Limb (tissue), 2 donors: ENCODE data around the gene TP63.

Experiments
- DNase-seq, 2 donors: peaks; one replicate each; pipeline ENCODE4 v3.0.0-alpha.2; 2016; ENCODE audit errors: extremely low spot score in 2 of 2

The TP63 gene

DNA sequence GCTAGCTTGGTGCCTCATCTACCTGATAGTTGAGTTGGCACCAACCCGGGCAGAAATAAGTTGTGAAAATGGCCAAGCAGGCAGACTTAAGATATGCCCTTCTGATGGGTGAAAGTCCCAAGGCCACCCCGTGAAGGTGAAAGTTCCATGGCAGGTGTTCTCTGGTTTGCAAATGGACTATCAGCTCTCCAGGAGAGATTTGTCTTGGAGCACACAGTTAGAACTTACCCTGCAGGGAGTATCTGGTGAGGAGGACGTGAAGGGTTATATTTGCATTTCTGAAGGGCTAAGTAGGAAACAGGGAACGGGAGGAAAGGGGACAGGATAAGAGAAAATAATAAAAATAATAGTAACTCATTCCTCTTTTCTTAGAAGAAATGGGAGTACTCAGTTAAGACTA, 220.5 kb downstream of the TP63 start:
- no peak for DNase-seq

DNA sequence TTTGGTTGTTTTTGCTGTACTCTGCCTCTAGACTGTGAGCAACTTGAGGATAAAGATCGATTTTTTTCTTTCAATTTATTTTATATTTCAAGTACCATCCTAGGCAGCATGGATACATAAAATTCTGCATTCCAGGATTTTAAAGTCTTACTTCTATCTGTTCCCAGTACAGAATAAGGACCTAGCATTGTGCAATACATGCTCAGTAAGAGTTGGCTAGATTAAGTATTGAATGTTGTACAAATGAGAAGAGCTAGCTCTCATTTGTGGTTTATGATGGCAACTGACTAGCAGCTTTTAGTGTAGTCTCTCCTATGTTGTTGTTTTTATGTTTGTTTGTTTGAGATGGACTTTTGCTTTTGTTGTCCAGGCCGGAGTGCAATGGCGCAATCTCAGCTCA, 222.7 kb downstream of the TP63 start:
- DNase-seq = no peak

DNA sequence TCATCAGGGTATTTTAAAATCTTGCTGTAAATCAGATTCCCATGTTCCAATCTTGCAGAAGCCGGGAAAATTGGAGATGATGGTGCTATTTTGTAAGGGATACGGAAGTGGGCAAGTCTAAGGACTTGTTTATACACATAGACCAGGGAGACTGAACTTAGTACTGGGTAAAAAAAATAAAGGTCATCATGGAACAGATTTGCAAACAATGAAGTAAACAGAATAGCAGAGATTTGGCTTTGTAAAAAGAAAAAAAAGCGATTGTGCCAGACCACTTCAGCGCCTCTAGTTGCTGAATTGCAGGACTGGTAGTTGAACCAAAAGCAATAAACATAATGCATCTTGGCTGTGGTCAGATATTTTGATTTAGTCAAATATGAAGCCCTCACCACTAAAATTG, 229.1 kb downstream of the TP63 start:
- no peak for DNase-seq

DNA sequence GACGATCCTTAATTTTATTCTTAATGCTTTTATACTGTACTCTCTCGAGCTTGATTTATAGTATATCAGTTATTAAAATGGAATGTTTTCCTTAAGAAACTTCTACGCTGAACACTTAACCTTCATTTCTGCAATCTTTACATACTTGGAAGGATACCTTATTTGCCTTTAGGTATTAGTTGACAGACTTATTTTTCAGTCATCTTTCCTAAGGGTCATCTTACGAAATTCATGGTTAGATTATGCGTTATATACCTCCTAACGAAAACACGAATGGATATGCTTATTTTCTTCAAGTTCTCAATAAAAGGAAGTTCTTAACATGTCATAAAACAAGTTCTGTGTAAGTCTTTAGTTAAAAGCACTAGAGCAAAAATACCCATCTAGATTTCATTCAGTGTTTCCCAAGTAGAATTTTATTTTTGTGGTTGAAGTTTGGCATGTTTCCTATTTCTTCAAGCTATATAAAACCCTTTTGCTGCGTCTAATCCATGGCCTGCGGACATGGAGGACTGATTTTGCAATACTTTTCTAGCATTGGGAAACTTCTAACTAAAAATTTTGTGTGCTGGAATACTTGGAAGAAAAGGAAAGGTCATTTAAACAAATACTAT, 231.3 kb downstream of the TP63 start:
- DNase-seq = no peak

DNA sequence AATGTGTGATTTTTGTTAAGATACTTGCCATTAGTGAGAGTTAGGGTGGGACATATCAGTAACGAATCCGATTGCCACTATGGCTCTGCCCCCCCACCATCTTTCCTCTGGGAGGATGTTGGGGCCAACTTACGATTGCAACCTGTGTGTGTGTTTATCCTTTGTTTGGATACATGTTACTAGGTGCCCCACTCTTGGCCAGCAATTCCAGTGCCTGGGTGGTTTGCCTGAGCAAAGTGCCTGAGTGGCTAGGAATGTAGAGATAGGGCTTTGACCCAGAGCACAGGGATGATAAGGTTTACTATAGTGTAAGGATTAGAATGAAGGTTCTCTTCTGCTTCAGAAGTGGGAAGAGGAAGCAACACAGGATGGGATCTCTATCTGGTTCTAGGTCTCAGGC, 231.8 kb downstream of the TP63 start:
- DNase-seq = no peak

DNA sequence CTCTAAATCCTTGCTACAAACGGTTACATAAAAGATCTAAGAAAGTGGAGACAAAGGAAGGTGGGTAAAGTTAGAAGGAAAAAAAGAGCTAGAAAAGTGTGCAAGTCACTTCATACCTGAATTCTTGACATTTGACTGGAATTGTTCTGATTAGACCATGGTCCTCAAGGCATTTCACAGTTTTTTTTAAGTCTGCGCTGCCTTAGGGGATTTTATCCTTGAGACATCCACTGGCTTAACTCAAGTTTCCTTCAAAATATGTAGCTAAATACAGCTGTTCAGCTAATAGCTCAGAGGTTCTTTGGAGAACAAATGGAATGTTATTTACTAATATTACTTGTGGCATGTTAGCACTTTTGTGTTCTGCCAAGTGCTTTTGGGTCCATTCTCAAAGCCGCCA, 236.9 kb downstream of the TP63 start:
- no peak for DNase-seq

DNA sequence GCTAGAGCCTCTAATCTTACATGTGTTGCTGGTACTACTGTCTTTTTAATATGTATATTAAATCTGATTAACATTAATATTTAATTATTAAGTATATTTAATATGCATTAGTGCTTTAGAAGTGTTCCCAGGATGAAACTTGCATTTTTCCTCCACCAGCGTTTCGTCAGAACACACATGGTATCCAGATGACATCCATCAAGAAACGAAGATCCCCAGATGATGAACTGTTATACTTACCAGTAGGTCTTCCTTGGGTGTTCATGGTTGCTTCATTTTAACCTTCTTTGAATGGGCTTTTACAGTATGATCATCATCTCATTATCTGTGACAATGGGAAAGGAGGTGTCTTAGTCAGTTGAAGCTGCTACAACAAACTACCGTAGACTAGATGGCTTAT, 238.0 kb downstream of the TP63 start:
- no peak for DNase-seq

DNA sequence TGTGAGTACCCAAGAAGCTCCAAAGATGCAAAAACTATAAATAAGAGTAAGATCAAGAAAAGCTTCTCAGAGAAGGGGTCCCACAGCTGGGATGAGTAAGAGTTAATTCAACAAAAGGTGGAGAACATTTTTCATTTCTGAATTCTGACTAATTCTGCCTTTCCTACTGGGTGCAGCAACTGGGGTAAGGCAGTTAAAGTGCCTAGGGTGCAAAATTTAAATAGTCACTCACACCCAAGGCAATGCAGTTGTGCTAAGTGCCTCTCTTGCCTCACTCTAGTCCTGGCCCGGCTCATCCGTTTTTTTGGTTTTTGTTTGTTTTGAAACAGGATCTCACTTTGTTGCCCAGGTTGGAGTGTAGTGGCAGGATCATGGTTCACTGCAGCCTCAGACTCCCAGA, 240.2 kb downstream of the TP63 start:
- DNase-seq = no peak

DNA sequence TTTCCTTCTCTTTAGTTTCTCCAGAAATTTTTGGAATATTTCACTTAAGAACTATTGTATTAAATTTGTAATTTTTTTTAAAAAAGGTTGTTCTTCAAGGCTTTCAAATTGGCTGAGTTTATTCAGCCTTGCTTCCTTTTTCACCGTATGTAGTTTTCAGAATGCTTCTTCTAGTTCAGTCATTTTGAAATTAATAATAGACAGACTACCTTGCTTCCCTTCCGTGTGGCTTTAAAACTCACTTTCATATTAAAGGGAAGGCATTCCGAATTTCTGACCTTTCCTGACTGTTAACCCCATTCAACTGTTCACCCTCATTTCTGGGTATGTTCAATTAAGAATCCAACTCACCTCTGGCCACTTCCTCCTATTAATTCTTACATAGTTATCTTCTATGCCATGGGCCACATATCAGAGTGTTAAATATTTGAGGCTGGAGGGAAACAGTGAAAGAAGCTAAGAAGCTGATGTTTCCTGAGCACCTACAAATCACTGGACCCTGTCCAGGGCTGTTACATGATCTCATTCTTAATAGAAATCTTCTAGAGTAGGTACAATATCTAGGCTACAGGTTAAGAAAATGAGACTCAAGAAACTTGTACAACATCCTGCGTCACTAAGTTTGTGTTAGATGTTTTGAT, 252.0 kb downstream of the TP63 start:
- DNase-seq = no peak

DNA sequence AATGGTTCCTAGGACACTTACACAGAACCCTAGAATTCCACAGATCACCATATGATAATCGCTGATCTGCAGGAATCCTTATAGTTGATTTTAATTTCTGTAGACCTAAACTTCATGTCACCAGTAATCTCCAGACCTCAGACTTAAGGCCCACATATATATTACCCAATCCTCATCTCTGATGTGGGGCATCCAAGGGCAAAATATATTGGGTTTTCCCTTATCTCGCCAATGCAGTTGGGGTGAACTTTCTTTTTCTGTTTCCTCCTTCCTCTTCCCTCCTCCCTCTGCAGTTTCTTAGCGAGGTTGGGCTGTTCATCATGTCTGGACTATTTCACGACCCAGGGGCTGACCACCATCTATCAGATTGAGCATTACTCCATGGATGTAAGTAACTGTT, 259.3 kb downstream of the TP63 start:
- no peak for DNase-seq

DNA sequence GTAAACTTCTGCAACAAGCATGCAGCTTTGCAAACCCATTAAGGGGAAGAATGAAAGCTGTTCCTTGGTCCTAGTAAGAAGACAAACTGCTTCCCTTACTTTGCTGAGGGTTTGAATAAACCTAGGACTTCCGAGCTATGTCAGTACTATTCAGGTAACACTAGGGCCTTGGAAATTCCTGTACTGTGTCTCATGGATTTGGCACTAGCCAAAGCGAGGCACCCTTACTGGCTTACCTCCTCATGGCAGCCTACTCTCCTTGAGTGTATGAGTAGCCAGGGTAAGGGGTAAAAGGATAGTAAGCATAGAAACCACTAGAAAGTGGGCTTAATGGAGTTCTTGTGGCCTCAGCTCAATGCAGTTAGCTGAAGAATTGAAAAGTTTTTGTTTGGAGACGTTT, 265.3 kb downstream of the TP63 start:
- DNase-seq = no peak

DNA sequence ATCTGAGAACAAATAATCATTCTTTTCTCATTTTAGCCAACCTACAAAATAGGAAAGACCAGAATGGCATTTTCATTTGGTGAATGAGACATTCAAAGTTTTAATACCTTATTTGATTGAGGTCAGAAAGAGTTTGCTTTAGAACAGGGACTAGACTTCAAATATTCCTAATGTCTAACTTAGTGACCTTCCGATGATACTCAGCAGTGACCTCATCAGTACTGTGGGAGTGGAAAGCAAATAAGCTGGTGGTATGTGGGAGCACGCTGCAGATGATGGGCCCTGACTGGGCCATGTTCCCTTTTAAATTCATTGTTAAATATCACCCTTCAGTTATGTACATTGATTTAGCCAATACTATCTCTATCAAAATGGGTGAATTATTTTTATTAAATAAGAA, 266.2 kb downstream of the TP63 start:
- no peak for DNase-seq

DNA sequence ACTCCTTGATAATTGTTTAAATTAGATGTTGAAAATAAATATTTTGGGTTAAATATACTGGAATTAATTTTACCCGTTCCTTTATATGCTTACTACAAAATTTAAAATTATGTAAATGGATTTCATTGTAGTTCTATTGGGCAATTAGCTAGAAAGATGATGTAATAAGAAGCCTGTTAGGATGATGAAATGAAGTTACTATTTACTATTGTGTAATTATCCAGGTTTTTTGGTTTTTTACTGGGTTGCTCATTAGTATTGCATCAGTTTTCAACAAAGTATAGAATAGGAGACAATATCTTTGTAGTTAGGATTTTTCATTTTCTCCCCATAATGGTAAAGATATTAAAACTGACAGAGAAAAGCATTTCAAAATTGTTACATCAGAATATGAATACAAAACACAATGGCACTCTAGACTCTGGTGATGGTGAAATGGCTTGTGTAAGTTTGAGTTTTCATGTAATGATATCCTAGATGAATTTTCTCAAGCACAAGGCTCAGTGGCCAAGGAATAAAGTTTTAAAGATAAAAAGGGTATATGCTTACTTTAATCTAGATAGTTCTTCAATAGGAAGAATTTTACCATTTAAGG, 267.5 kb downstream of the TP63 start:
- DNase-seq = no peak

DNA sequence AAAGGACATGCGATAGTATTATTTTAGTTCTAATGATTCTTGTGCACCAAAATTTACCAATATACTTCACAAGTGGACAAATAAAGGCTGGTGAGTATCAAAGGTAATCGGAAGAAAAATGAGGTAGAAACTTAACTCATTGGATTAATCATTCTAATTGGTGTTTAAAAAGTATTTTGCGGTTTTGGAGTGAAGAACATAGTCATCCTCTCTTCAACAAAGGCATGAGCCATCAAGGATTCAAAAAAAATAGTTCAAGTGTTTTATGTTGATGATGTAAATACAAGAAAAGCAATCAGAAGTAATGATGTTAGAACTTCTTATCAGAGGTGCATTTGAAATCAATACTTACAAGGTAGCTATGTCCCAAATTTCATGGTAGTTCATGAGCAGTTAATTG, 268.0 kb downstream of the TP63 start:
- no peak for DNase-seq

DNA sequence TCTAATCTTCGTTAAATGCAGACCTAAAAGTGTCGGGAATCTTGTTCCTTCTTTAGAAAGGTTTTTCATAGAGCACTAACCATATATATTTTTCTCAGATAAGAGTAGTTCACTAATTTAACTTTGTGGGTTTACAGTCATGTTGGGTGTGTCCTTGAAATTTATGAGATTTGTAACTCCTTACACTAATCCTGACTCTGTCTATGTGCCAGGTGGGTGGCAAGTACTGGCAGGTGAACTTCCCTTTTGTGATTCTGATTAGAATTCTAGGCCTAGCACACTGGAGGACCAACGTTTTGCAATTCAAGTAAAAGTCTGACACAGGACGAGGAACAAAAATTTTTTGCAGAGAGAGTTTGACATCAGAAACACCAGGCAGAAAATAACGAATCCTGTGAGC, 269.4 kb downstream of the TP63 start:
- no peak for DNase-seq

DNA sequence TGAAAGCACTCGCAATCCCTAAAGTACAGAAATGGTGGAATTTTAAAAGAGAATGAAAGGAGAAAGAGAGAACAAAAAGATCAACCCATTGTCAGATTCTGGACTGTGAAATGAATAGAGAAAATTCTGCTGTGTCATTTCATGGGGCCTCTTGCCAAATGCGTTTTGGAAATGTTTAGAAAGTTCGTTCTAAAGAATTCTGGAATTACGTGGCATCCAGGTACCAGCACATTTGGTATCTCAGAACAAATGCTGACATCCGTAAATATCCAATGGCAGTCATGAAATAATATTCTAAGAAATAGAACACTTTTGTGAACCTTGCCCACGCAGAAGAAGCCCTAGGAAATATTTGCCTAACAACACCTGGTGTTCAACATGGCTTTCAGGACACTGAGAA, 270.3 kb downstream of the TP63 start:
- DNase-seq = no peak

DNA sequence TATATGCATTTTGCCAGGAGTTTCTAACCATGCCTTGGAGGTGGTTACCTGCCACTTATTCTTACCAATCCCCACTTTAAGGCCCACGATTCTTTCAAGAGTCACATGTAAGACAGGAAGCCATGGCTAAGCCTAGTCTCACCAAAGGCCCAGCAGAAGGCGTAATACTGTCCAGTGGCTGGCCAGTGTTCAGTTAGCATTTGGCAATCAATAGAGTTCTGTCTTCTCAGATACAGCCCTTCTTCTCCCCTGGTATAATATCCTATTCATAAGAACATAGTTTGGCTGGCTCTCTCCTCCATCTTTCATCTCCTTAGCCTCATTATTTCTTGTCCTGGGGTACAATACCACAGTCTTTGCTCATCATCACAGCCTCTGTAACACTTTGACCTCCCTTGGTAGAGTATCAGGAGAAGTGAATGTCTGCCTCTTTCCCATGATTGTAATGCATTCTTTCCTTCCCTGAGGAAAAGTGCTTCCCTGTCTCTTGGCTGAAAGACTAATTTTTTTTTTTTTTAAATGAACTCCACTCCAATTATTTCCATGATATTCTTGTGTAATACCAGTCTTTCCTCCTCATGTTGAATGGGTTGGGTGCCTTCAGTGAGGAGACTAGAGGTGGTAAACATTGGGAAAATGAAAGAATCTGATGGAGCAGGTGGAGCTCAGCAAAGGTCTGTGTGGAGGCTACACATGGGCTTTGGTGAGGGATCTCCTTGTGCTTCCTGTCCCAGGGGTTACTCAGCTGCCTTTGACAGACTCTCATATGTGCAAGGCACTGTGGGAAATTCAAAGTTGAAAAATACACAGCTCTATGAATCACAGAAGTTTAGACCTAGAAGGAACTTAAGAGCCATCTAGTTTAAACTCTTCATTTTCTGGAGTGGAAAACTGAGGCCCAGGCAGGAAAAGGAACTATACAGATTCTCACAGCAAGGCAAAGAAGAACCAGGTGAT, 271.3 kb downstream of the TP63 start:
- no peak for DNase-seq

DNA sequence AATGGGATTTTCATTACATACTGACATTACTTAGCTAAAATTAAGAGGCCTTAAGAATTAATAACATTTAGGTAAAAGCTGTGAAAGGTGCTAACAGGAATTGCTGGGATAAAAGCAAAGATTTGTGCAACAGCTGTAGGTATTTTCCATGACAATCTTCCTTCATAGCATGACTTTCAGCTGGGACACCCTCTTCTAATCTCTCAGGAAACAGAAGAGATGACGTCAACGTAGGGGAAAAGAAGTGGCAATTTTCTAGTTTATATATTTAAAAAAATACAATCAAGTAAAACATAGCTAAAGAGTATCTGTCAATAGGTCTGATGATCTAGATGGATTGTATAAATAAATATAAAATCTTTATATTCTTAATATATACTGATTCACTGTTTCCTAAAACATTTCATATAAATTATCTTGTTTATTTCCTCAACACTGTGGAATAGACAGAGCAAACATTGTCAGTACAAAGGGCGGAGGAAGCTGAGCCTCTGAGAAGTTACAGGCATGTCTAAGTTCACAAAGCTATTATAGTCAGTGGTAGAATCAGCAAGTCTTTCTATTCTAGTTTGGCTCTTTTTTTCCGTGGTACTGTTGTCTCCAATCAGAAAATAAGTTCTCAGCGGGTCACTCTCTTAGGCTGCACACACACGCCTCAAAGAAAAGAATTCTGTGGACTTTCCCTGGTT, 272.5 kb downstream of the TP63 start:
- DNase-seq = no peak

DNA sequence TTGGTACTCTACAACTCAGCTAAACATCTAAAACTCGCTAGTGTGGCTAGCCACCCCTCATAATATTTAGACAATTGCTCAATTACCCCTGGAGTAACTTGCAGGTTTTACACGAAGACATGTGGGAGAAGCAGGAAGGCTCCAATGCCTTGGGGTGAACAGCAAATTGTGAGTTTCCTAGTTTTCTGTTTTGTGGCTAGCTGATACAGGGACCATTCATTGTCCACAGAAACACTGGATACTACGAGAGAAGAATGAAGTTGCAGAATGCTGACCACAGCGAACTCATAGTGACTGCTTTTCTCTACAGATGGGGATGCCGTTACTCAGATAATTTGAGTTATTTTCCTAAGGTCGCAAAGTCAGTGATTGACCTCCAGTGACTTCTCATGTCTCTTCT, 276.6 kb downstream of the TP63 start:
- DNase-seq = no peak

DNA sequence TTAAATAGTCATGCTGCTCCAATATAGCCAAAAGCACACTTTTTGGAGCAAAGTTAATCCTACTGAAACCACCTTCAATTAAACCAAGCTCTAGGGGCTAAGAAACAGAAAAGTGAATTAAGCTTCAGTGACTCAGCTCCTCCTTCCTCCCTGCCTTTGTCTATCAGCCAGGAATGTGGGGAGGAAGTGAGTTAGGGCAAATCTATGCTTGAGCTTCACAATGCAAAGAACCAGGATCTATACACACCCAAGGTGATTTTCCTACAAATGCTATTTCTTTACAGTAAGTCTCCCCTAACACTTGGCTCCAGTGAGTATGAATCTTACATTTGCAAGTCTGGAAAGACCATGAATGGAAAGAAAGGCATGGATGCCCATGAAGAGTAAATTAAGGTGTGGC, 277.5 kb downstream of the TP63 start:
- no peak for DNase-seq

DNA sequence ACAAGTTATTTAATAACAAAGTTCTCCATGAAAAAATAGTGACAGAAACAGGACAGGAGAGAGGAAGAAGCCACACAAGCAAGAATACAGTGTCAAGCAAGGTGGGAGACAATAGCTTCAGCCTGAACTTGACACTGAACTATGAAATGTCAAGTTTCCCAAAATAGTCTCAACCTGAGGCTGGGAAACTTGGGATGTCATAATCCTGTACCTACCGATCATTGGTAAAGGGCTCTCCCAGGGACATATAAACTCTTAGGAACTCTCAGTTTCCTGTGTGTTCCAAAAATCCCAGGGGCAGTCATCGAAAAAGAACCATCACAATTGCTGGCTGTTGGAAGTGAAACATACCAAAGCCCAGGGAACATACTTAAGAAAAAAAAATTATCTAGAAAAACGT, 277.9 kb downstream of the TP63 start:
- DNase-seq = no peak

DNA sequence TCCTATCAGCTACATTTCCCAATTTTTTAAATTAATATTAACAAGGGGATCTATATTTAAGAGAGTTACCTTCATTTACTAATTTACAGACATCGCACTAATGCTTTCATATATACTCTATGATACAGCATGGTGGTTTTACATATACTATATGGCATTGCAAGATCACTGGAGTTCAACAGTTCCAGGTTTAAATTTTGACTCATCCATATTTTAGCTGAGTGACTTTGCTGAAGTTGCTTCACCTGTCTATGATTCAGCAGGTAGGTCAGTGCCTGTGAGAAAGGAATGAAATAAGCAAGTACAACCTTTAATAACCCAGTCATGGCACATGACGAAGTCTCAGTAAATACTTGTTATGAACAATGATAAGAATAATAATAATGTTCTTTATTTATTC, 278.4 kb downstream of the TP63 start:
- DNase-seq = no peak
